Measurements from ENCODE around the gene KCNS1.
"Not testable (repeated sequence)": the region's sequence is repeated elsewhere in the genome, so short reads cannot be mapped to it uniquely, and the experiment has no call there.

KCNS1 gene, protein sequence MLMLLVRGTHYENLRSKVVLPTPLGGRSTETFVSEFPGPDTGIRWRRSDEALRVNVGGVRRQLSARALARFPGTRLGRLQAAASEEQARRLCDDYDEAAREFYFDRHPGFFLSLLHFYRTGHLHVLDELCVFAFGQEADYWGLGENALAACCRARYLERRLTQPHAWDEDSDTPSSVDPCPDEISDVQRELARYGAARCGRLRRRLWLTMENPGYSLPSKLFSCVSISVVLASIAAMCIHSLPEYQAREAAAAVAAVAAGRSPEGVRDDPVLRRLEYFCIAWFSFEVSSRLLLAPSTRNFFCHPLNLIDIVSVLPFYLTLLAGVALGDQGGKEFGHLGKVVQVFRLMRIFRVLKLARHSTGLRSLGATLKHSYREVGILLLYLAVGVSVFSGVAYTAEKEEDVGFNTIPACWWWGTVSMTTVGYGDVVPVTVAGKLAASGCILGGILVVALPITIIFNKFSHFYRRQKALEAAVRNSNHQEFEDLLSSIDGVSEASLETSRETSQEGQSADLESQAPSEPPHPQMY

GRCh38 chr20:45100563-45101245 is at the start of gene KCNS1:
Gene KCNS1 (minus strand): TSS chr20:45101127. CDS start chr20:45099236, 1,891 bp downstream.
- DNase-seq = no peak

GRCh38 chr20:45149062-45149461 is 48.1 kb upstream of the KCNS1 start:
- DNase-seq = no peak

DNA sequence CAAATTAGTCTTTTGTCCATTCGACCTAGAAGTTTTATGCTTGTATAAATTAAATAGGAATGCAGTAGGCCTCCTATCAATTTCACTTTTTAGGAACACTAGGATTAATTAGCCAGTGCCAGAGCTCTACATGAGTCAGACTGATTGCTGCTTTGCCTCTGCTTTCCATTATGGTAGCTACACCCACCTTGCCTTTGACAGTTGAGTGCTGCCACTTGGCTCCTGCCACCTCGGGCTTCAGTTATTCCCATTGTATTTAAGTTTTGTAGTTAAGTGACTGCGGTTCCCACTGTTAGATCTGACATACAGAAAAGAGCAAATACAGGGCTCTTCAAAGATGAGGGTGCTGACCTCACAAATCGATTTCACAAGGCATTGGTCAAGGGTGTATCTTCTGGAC is 39.9 kb upstream of the KCNS1 start:
- DNase-seq = no peak

GRCh38 chr20:45139733-45140375 is 38.9 kb upstream of the KCNS1 start:
- DNase-seq = not testable (repeated sequence)

DNA sequence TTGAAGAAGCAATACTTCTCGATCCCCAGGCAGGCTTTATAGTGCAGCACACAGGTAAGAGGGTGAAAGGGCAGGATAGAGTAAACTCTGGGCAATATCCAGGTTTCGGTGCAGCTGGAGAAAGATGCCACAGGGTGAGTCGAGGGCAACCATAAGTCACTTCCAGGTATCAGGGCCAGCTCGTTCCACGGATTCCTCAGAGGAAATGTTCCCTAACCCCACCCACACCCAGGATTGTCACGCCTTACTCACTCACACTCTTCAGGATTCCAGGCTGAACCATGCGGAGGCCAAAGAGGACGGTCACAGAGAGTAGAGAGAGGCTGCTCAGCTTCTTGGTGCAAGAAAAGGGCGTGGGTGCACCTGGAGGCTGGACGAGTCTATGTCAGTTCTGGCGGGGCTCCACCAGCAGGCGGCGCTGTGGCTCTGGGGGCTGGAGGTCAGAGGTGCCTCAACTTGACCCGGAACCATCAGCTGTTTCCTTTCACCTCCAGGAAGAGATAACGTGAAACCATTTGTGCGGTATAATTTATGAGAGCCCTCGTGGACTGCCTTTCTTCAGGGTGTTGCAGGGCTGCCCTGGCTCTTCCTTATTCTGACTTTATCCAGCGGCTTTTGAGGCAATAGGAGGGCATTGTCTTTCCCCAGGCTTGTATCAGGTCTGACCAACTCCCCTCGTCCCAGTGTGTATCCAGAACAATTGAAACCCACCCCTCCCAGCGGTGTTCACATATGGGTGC is 37.8 kb upstream of the KCNS1 start:
- no peak for DNase-seq

GRCh38 chr20:45136911-45137310 is 36.0 kb upstream of the KCNS1 start:
- no peak for DNase-seq

DNA sequence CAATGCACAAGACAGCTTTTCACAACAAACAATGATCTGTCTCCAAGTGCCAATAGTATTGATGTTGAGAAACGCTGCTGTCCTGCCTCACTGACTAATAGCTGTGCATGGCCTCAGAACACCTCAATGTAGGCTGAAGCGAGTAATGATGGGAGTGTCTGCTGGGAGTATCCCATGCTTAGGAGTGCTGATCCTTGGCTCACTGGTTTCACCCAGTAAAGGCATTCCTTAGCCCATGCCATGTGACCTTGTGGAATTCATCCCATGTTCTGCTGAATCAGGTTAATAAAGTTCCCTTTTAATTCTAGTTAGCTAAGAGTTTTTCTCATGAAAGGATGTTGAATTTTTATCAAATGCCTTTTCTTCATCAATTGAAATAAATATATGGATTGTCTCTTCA is 27.2 kb upstream of the KCNS1 start:
- DNase-seq = no peak

DNA sequence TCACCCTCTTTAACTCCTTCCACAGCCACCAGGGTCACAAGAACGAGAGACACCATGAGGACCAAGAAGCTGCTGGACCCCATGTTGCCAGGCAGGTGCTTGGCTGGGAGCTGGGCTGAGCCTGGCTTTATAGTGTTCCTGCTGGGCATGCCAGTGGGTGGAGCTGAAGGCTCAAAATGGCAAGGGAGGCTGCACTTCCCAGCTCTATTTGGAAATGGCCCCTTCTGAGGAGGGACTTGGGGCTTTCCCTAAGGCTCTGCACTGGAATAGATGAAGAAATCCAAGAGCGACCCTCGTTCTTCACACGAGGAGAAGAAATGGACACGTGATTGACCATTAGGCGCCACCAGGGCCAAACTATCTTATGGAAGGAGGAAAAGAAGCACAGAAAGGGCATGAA is 23.4 kb upstream of the KCNS1 start, which contains the start of gene WFDC12:
Gene WFDC12, minus strand, starts transcription at position 101 of the 400 bp plus-strand sequence. Its CDS starts 18 bp downstream, at position 83.
- no peak for DNase-seq

DNA sequence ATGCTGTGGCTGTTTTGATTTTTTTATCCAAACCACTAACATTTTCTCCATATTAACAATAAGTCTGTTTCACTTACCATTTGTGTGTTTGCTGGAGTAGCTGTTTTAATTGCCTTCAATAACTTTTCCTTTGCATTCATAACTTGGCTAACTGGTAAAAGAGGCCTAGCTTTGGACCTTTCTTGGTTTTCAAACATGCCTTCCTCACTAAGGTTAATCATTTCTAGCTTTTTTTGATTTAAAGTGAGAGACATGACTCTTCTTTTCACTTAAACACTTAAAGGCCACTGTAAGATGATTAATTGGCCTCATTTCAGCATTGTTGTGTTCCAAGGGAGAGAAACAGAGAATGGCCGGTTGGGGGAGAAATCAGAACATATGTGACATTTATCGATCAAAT is 20.5 kb upstream of the KCNS1 start:
- no peak for DNase-seq

- DNase-seq = no peak
These were observed 18.8 kb upstream of the KCNS1 start for GRCh38 chr20:45119556-45120266.

DNA sequence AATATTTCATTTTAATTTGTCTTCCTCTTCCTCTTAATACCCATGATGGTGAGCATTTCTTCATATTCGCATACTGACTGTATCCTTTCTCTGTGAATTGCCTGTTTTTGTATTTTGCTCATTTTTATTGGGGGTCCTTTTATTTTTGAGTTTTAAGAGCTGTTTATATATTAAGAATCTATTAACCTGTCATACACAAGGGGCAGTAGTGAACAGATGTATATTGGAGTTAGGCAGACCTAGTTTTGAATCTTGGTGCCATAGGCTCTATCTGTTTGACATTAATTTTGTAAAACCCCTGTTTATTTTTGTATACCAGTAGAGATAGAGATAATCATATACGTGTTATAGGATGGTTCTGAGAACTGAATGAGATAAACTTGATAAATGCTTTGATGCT is 17.1 kb upstream of the KCNS1 start:
- DNase-seq = no peak

- DNase-seq = no peak
These were observed 16.7 kb upstream of the KCNS1 start for GRCh38 chr20:45117581-45117980.

DNA sequence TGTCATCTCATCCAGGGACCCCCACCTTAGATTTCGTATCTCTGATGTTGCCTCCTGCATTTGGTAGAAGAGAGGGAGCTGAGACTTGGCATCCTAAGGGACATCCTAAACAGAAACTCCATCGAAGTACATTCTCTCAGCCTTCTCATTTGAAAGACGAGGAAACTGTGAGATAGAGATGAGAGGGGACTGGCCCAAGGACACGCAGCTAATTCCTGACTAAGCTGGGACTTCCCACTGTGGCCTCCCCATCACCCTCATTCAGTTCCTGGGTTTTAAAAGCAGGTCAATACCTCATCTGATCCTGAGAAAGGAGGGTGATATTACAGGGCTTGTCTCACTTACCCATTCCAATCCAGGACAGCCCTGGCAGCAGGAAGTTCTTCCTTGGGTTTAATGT is 14.9 kb upstream of the KCNS1 start:
- DNase-seq = no peak

- DNase-seq = no peak
These were observed 14.5 kb upstream of the KCNS1 start for GRCh38 chr20:45115386-45115774.

DNA sequence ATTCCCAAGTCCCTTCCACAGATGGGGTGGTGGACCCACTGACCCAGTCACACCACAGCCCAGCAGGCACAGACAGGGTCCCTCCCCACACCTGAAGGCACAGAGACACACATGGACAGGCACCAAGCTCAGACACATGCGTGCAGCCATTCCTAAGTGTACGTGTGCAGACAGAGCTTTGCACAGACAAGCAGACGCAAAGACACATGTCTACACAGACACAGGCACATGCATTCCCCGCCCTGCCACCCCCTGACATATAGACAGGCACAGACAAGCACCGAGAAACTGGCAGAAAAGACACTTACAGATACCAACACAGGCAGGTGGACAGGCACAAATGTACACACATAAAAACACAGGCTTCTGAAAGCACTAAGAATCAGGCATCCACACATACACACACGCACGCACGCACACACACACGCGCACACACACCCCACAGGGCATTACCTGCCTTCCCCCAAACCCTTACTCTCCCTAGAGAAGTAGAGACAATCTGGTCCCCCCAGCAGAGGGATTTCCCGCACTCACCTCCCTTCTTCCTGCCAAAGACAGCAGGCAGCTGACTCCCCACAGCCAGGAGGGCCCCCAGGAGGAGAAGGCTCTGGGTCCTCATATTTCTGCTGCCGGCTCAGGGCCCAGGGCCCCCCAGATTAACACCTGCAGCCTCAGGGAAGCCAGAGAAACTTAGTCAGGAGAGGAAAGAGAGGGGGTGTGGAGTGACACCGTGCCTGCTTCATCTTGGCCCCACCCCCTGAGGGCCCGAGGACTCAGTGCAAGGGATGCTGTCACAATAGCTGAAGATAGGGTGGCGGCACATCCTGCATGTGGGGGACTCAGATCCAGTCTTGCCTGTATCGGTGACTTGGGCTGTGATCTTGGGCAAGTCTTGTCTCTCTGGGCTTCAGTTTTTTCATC is 13.8 kb upstream of the KCNS1 start, which contains the start of gene WFDC5:
Gene WFDC5, minus strand, starts transcription at position 710 of the 921 bp plus-strand sequence. Its CDS starts 91 bp downstream, at position 619.
- no peak for DNase-seq

DNA sequence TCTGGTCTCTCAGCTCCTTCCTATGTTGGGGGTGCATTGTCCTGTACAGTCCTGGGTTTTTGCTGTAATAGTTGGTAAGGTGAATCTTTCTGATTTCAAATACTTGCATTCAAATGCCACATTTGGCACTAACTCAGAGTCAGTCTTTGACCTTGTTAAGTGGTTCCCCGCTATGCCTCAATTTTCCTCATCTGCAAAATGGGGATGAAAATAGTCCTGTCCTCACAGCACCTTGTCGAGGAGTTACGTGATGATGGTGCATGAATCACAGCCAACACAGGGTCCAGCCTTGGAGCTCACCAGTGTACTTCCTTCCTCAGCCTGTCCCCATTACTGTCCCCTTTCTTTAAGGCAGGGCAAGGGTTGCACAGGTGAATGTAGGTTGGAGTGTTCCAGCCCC is 12.9 kb upstream of the KCNS1 start:
- DNase-seq = no peak

GRCh38 chr20:45112754-45113153 is 11.8 kb upstream of the KCNS1 start:
- no peak for DNase-seq

- DNase-seq = no peak
These were observed 11.0 kb upstream of the KCNS1 start for GRCh38 chr20:45111799-45112471.

DNA sequence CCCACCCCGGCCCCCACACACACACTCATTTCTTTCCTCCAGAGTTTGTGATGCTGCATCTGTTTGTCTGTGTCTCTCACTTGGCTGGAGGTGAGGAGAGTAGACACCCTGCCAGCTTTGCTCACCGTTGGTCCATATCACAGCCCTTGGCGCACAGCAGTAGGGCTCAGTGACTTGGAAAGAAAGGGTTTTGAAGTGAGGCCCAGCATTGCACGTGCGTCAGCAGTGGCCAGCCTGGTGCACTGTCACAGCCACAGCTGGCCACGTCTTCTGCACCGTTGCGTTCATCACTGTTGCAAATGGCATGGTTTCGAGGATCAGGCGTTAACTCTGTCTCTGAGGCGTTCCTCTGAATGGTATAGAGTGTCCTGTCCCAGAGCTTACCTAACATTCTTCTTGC is 10.4 kb upstream of the KCNS1 start:
- no peak for DNase-seq

- no peak for DNase-seq
These were observed 9.4 kb upstream of the KCNS1 start for GRCh38 chr20:45110301-45110700.

Measured in femur (tissue), 1 donor.